IMR-90 (cell line): ENCODE measurements around the gene ORC2. TPM values are rescaled to one million over a fixed set of nuclear protein-coding genes. Genes with fewer than 3 reads are reported as not detected.

Experiments
- ATAC-seq: fragments of 200-7000 bp; cut with Tn5 transposase; 2 replicates; pipeline ENCODE4 v1.9.1; 2020; ENCODE audit warnings: low read depth, mild to moderate bottlenecking, moderate library complexity
- BruUV-seq: library from RNA; stranded (reverse); fragments of 400-500 nt; replicated peaks from 2 replicates; lab custom pipeline; 2021; lab: Mats Ljungman, UMichigan
- CTCF ChIA-PET: fragments of 300-600 bp; formaldehyde crosslinking; extraction: SDS; loops from one replicate; lab custom pipeline; 2021; ENCODE audit warnings: antibody characterized with exemption; lab: Yijun Ruan, JAX
- POLR2A ChIA-PET: fragments of 300-600 bp; sonication (Branson Sonifier 250); formaldehyde crosslinking; loops from one replicate; lab custom pipeline; 2022; ENCODE audit warnings: antibody characterized with exemption; ENCODE audit not compliant: unreplicated experiment; lab: Charles Lee
- DNase-seq: peaks from one replicate; pipeline ENCODE4 v3.0.0; 2013
- H2AFZ ChIP-seq: replicated peaks from 2 replicates; pipeline ENCODE3; 2013; ENCODE audit warnings: low read length, mild to moderate bottlenecking; ENCODE audit not compliant: poor library complexity
- H2AK5ac ChIP-seq: 2 replicates; pipeline ENCODE4 v1.6.1; 2013; ENCODE audit warnings: low read depth, low read length, inconsistent platforms
- H2AK9ac ChIP-seq: replicated peaks from 2 replicates; pipeline ENCODE3; 2013; ENCODE audit warnings: mild to moderate bottlenecking, low read depth, low read length, moderate library complexity; ENCODE audit not compliant: poor library complexity
- H2BK120ac ChIP-seq: 2 replicates; pipeline ENCODE4 v1.6.1; 2013; ENCODE audit warnings: low read depth, low read length, inconsistent platforms
- H2BK15ac ChIP-seq: 3 replicates; pipeline ENCODE4 v1.6.1; 2013; ENCODE audit warnings: low read depth, low read length, inconsistent platforms
- H2BK20ac ChIP-seq: 2 replicates; pipeline ENCODE4 v1.6.1; 2013; ENCODE audit warnings: low read depth, mild to moderate bottlenecking, inconsistent platforms, low read length, moderate library complexity
- H2BK5ac ChIP-seq: 2 replicates; pipeline ENCODE4 v1.6.1; 2013; ENCODE audit warnings: mild to moderate bottlenecking, low read depth, low read length, inconsistent platforms; ENCODE audit not compliant: poor library complexity, severe bottlenecking
- H3K14ac ChIP-seq: replicated peaks from 2 replicates; pipeline ENCODE4 v1.6.1; 2013; ENCODE audit warnings: low read depth, low read length, inconsistent platforms
- H3K18ac ChIP-seq: 2 replicates; pipeline ENCODE4 v1.6.1; 2013; ENCODE audit warnings: low read depth, low read length, control low read depth
- H3K23ac ChIP-seq: 2 replicates; pipeline ENCODE4 v1.6.1; 2013; ENCODE audit warnings: low read depth, low read length, inconsistent platforms
- H3K27ac ChIP-seq: 2 replicates; pipeline ENCODE4 v1.5.1; 2013; ENCODE audit warnings: mild to moderate bottlenecking, control low read depth, low read length; ENCODE audit not compliant: insufficient read depth
- H3K27me3 ChIP-seq: 2 replicates; pipeline ENCODE4 v1.6.1; 2013; ENCODE audit warnings: low read length; ENCODE audit not compliant: control insufficient read depth, insufficient read depth
- H3K36me3 ChIP-seq: 2 replicates; pipeline ENCODE4 v1.6.1; 2013; ENCODE audit warnings: low read length, mixed read lengths; ENCODE audit not compliant: control insufficient read depth, insufficient read depth
- H3K4ac ChIP-seq: 2 replicates; pipeline ENCODE4 v1.6.1; 2013; ENCODE audit warnings: low read depth, low read length, inconsistent platforms
- H3K4me1 ChIP-seq: 2 replicates; pipeline ENCODE4 v1.6.1; 2013; ENCODE audit warnings: low read length, mixed read lengths; ENCODE audit not compliant: control insufficient read depth, insufficient read depth
- H3K4me2 ChIP-seq: 2 replicates; pipeline ENCODE4 v1.6.1; 2013; ENCODE audit warnings: low read depth, mild to moderate bottlenecking, control low read depth, low read length, moderate library complexity
- H3K4me3 ChIP-seq: 2 replicates; pipeline ENCODE4 v1.5.1; 2013; ENCODE audit warnings: low read depth, mild to moderate bottlenecking, control low read depth, low read length, moderate library complexity; ENCODE audit not compliant: insufficient read depth
- H3K56ac ChIP-seq: 2 replicates; pipeline ENCODE4 v1.6.1; 2013; ENCODE audit warnings: low read length, inconsistent platforms; ENCODE audit not compliant: insufficient read depth; ENCODE audit errors: extremely low read depth
- H3K79me1 ChIP-seq, 2 experiments: 2 replicates each; pipeline ENCODE4 v1.6.1; 2013; ENCODE audit warnings: low read length in 2 of 2, inconsistent platforms in 1 of 2, low read depth in 1 of 2
- H3K9ac ChIP-seq: 2 replicates; pipeline ENCODE4 v1.6.1; 2013; ENCODE audit warnings: low read depth, low read length, control low read depth
- H3K9me1 ChIP-seq: 2 replicates; pipeline ENCODE4 v1.6.1; 2013; ENCODE audit warnings: low read length, inconsistent platforms; ENCODE audit not compliant: insufficient read depth
- H3K9me3 ChIP-seq: 2 replicates; pipeline ENCODE4 v1.6.1; 2013; ENCODE audit warnings: low read length; ENCODE audit not compliant: control insufficient read depth, insufficient read depth
- H4K20me1 ChIP-seq: 2 replicates; pipeline ENCODE4 v1.6.1; 2013; ENCODE audit warnings: low read length, inconsistent platforms; ENCODE audit not compliant: insufficient read depth
- H4K5ac ChIP-seq: 2 replicates; pipeline ENCODE4 v1.6.1; 2013; ENCODE audit warnings: mild to moderate bottlenecking, low read depth, low read length, control low read depth
- H4K8ac ChIP-seq, 2 experiments: 2 replicates each; pipeline ENCODE4 v1.6.1; 2013; ENCODE audit warnings: low read depth in 2 of 2, low read length in 2 of 2, control low read depth in 1 of 2, inconsistent platforms in 1 of 2
- H4K91ac ChIP-seq: 2 replicates; pipeline ENCODE4 v1.6.1; 2013; ENCODE audit warnings: low read depth, low read length, inconsistent platforms; ENCODE audit not compliant: insufficient read depth
- BHLHE40 ChIP-seq: fragments of 150-350 bp; IDR thresholded peaks from 2 replicates; pipeline ENCODE4 v1.6.1; 2016; ENCODE audit warnings: mild to moderate bottlenecking, low read depth, low read length
- CEBPB ChIP-seq: IDR thresholded peaks from 2 replicates; pipeline ENCODE4 v1.6.1; 2012; ENCODE audit warnings: low read depth, low read length, improper control_type of control experiment
- CHD1 ChIP-seq: IDR thresholded peaks from 2 replicates; pipeline ENCODE4 v1.6.1; 2012; ENCODE audit warnings: low read depth, low read length, improper control_type of control experiment
- CTCF ChIP-seq: conservative IDR thresholded peaks from 2 replicates; pipeline ENCODE4 v1.5.1; 2012; ENCODE audit warnings: mild to moderate bottlenecking, low read depth, low read length, improper control_type of control experiment
- FOS ChIP-seq: fragments of 150-350 bp; IDR thresholded peaks from 2 replicates; pipeline ENCODE4 v1.6.1; 2016; ENCODE audit warnings: low read depth, low read length
- MAFK ChIP-seq: IDR thresholded peaks from 2 replicates; pipeline ENCODE4 v1.6.1; 2012; ENCODE audit warnings: low read depth, low read length, improper control_type of control experiment
- MAZ ChIP-seq: IDR thresholded peaks from 2 replicates; pipeline ENCODE4 v1.6.1; 2012; ENCODE audit warnings: low read depth, mild to moderate bottlenecking, low read length, improper control_type of control experiment, moderate library complexity, borderline replicate concordance
- MXI1 ChIP-seq: IDR thresholded peaks from 2 replicates; pipeline ENCODE4 v1.6.1; 2012; ENCODE audit warnings: low read depth, mild to moderate bottlenecking, low read length, moderate library complexity, borderline replicate concordance
- NFE2L2 ChIP-seq: fragments of 150-350 bp; IDR thresholded peaks from 2 replicates; pipeline ENCODE4 v1.6.1; 2016; ENCODE audit warnings: low read depth, mild to moderate bottlenecking, low read length
- POLR2A ChIP-seq: IDR thresholded peaks from 2 replicates; pipeline ENCODE4 v1.6.1; 2012; ENCODE audit warnings: mild to moderate bottlenecking, low read depth, low read length
- RAD21 ChIP-seq: IDR thresholded peaks from 2 replicates; pipeline ENCODE4 v1.6.1; 2012; ENCODE audit warnings: low read length, improper control_type of control experiment
- RCOR1 ChIP-seq: IDR thresholded peaks from 2 replicates; pipeline ENCODE4 v1.6.1; 2012; ENCODE audit warnings: mild to moderate bottlenecking, low read length, improper control_type of control experiment; ENCODE audit not compliant: insufficient replicate concordance
- SMC3 ChIP-seq: fragments of 150-350 bp; IDR thresholded peaks from 2 replicates; pipeline ENCODE4 v1.6.1; 2016; ENCODE audit warnings: low read depth, mild to moderate bottlenecking, antibody characterized with exemption, low read length, moderate library complexity
- USF2 ChIP-seq: fragments of 150-350 bp; IDR thresholded peaks from 2 replicates; pipeline ENCODE4 v1.6.1; 2017; ENCODE audit warnings: mild to moderate bottlenecking, antibody characterized with exemption, low read length, low read depth
- WGBS, 2 experiments: methylation state at CpG; one replicate each; pipeline versions ENCODE4 v1.1.5 to v1.1.7; 2013; ENCODE audit warnings: missing lambda C conversion rate in 2 of 2; ENCODE audit not compliant: insufficient read length in 1 of 2; ENCODE audit errors: extremely low coverage in 2 of 2; 5-methylcytosine and 5-hydroxymethylcytosine counted together
- dilution Hi-C: fragments of 300-500 bp; cut with HindIII; formaldehyde crosslinking; loops from one replicate; pipeline ENCODE4 v1.14.3; 2018; ENCODE audit warnings: low sequenced_read_pairs; ENCODE audit not compliant: unreplicated experiment
- in situ Hi-C: fragments of 300-500 bp; cut with MboI; formaldehyde crosslinking; loops from 3 replicates; pipeline ENCODE4 v1.14.3; 2019; ENCODE audit warnings: low sequenced_read_pairs, inconsistent platforms, mixed read lengths
- intact Hi-C: fragments of 100-400 bp; cut with micrococcal nuclease; formaldehyde crosslinking; loops from 2 replicates; pipeline ENCODE4 v1.10.0; 2022
- polyA plus RNA-seq, 3 experiments: library from polyadenylated mRNA; depleted of rRNA; stranded (reverse); fragments of >200 nt; gene quantifications; 2 replicates each; pipeline ENCODE4 v1.2.3, GENCODE V29; 2012; ENCODE audit warnings: low replicate concordance in 1 of 3
- total RNA-seq: library from RNA; depleted of rRNA; stranded (reverse); fragments of >200 nt; gene quantifications from 2 replicates; pipeline ENCODE4 v1.2.3, GENCODE V29; 2012

Gene ORC2
- total and polyA plus RNA-seq, 2 of the 4 experiments (the other 2 are of a cell fraction), result 4.4 to 10.0 TPM

- H3K4me2 ChIP-seq, result peak within 1 kb of the TSS; percentile 95
- H4K8ac ChIP-seq, result peak within 1 kb of the TSS; percentile 84 to 98
- peak within 1 kb of the TSS; percentile 88 for H4K91ac ChIP-seq
- peak within 1 kb of the TSS; percentile 91 for H2AK5ac ChIP-seq
- H3K18ac ChIP-seq, result peak within 1 kb of the TSS; percentile 69; the same call in 1 of the 2 replicates
- POLR2A ChIA-PET, result interaction anchor here (0.6 to 0.7 kb wide), 2 partner anchors 13 to 21 kb away, joined by 3 read pairs; no protein-coding TSS in a partner anchor
- peak within 1 kb of the TSS; percentile 32; the same call in 1 of the 2 replicates for H2BK20ac ChIP-seq
- peak within 1 kb of the TSS; percentile 84 for H3K9ac ChIP-seq
- DNase-seq (peak; percentile 98), ATAC-seq (peak; percentile 81)
- peak within 1 kb of the TSS; percentile 74 for H2BK120ac ChIP-seq
- peak within 1 kb of the TSS; percentile 91 for H3K14ac ChIP-seq
- H3K27ac ChIP-seq, result peak within 1 kb of the TSS; percentile 75
- dilution Hi-C loops (no loop called here), in situ Hi-C loops (no loop called here), intact Hi-C loops (loop anchor here (2.0 kb wide), 1 partner anchor 176 kb away; no protein-coding TSS in a partner anchor)
- H3K79me1 ChIP-seq, result peaks cover 25 to 46% of the 10 kb centered on the region in 2 experiments
- H3K4ac ChIP-seq, result peak within 1 kb of the TSS; percentile 81
- peak within 1 kb of the TSS; percentile 26; the same call in 1 of the 3 replicates for H2BK15ac ChIP-seq
- H2BK5ac ChIP-seq, result peak within 1 kb of the TSS; percentile 87
- CTCF ChIA-PET, result interaction anchor here (1.3 to 1.7 kb wide), 2 partner anchors 12 to 180 kb away, joined by 4 to 6 read pairs; no protein-coding TSS in a partner anchor
- no peaks in the 10 kb centered on the region for H3K9me3 ChIP-seq
- H4K5ac ChIP-seq, result peak within 1 kb of the TSS; percentile 95
- H3K36me3 ChIP-seq, result peaks cover 4% of the 10 kb centered on the region; the same call in 1 of the 2 replicates
- no peaks in the 10 kb centered on the region for H3K9me1 ChIP-seq
- no TSS peak for BruUV-seq
- H3K56ac ChIP-seq, result peak within 1 kb of the TSS; percentile 84
- no peaks in the 10 kb centered on the region; the same call in 1 of the 2 replicates for H4K20me1 ChIP-seq
- H3K23ac ChIP-seq, result peak within 1 kb of the TSS; percentile 75
- H3K4me3 ChIP-seq, result peak within 1 kb of the TSS; percentile 72
- peak within 1 kb of the TSS; percentile 99 for H2AFZ ChIP-seq
- H3K27me3 ChIP-seq, result no peaks in the 10 kb centered on the region
- H2AK9ac ChIP-seq, result peak within 1 kb of the TSS; percentile 78
- peaks cover 2% of the 10 kb centered on the region; the same call in 1 of the 2 replicates for H3K4me1 ChIP-seq
- 0% methylated on average over 19 of the region's 50 CpGs; no CpG with 5 or more reads in 1 of the 2 experiments for WGBS, 2 experiments
- TF ChIP-seq CTCF, result no peak
- 0 out of 2 replicates have a peak, but pooled peaks have one; percentile 48 for TF ChIP-seq MXI1
- TF ChIP-seq CHD1, result peak; percentile 86
- TF ChIP-seq RAD21, result no peak
- TF ChIP-seq CEBPB, result 0 out of 2 replicates have a peak, but pooled peaks have one; percentile 0
- TF ChIP-seq RCOR1, result no peak
- TF ChIP-seq USF2, result peak; percentile 7; the same call in 1 of the 2 replicates
- TF ChIP-seq NFE2L2, result no peak
- no peak for TF ChIP-seq MAFK
- no peak for TF ChIP-seq SMC3
- TF ChIP-seq BHLHE40, result no peak
- TF ChIP-seq MAZ, result peak; percentile 42; the same call in 1 of the 2 replicates
- TF ChIP-seq FOS, result no peak
- TF ChIP-seq POLR2A, result peak; percentile 81
Measured at GRCh38 chr2:200888704-200889625, 74.5 kb downstream of the ORC2 start, which contains the start of the genes NIF3L1 and PPIL3. TSS of gene NIF3L1 (plus strand) at chr2:200889371. CDS start at chr2:200891944, 2,573 bp downstream. TSS of gene PPIL3 (minus strand) at chr2:200889077. CDS start at chr2:200887615, 1,462 bp downstream.
